OCI-LY3 (cell line): ENCODE results near the gene SYNE4.

Experiments used
- H2AFZ ChIP-seq: fragments of 200-600, 300-600 bp; shearing (Covaris generic); 2 replicates; pipeline ENCODE4 v1.6.0; 2014; ENCODE audit warnings: antibody characterized with exemption, low read depth, low read length
- H3K27ac ChIP-seq: fragments of 200-600, 300-600 bp; sonication (generic); 2 replicates; pipeline ENCODE4 v1.5.1; 2014; ENCODE audit warnings: mild to moderate bottlenecking, low read length, moderate library complexity, mixed read lengths
- H3K27me3 ChIP-seq: fragments of 200-600, 300-600 bp; sonication (generic); 2 replicates; pipeline ENCODE4 v1.6.1; 2014; ENCODE audit warnings: low read depth, low read length, mixed read lengths
- H3K36me3 ChIP-seq: fragments of 200-600, 300-600 bp; sonication (generic); replicated peaks from 2 replicates; pipeline ENCODE3; 2014; ENCODE audit warnings: low read depth, low read length, mixed read lengths
- H3K4me1 ChIP-seq: fragments of 300-600, 200-600 bp; sonication (generic); 2 replicates; pipeline ENCODE4 v1.6.1; 2014; ENCODE audit warnings: low read length, mixed read lengths
- H3K4me2 ChIP-seq: fragments of 200-600, 300-600 bp; sonication (generic); 2 replicates; pipeline ENCODE4 v1.6.1; 2014; ENCODE audit warnings: low read length, mixed read lengths
- H3K4me3 ChIP-seq: fragments of 300-600, 200-600 bp; sonication (generic); 2 replicates; pipeline ENCODE4 v1.5.1; 2014; ENCODE audit warnings: antibody characterized with exemption, mild to moderate bottlenecking, low read length, moderate library complexity
- H3K79me2 ChIP-seq: fragments of 300-600, 200-600 bp; shearing (Covaris generic); 2 replicates; pipeline ENCODE4 v1.6.1; 2014; ENCODE audit warnings: mild to moderate bottlenecking, low read length, mixed read lengths
- H3K9ac ChIP-seq: fragments of 300-600, 200-600 bp; shearing (Covaris generic); 2 replicates; pipeline ENCODE4 v1.6.0; 2014; ENCODE audit warnings: mild to moderate bottlenecking, low read length, moderate library complexity
- H3K9me3 ChIP-seq: fragments of 200-600, 300-600 bp; shearing (Covaris generic); 2 replicates; pipeline ENCODE4 v1.6.1; 2014; ENCODE audit warnings: low read length, mixed read lengths; ENCODE audit not compliant: insufficient read depth
- H4K20me1 ChIP-seq: fragments of 200-600, 300-600 bp; sonication (generic); 2 replicates; pipeline ENCODE4 v1.6.1; 2016; ENCODE audit warnings: low read length, mixed read lengths; ENCODE audit not compliant: insufficient read depth
- EZH2phosphoT487 ChIP-seq: fragments of 200-600 bp; shearing (Covaris generic); IDR thresholded peaks from 2 replicates; pipeline ENCODE4 v1.6.1; 2018; ENCODE audit warnings: antibody characterized with exemption, mixed run types, low read depth
- TF ChIP-seq, protein P1 (sequence below): fragments of 200-600, 300-600 bp; sonication (generic); IDR thresholded peaks from 2 replicates; pipeline ENCODE4 v1.5.1; 2014; ENCODE audit warnings: antibody characterized with exemption, low read length, low read depth

The SYNE4 gene, protein sequence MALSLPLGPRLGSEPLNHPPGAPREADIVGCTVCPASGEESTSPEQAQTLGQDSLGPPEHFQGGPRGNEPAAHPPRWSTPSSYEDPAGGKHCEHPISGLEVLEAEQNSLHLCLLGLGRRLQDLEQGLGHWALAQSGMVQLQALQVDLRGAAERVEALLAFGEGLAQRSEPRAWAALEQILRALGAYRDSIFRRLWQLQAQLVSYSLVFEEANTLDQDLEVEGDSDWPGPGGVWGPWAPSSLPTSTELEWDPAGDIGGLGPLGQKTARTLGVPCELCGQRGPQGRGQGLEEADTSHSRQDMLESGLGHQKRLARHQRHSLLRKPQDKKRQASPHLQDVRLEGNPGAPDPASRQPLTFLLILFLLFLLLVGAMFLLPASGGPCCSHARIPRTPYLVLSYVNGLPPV

DNA sequence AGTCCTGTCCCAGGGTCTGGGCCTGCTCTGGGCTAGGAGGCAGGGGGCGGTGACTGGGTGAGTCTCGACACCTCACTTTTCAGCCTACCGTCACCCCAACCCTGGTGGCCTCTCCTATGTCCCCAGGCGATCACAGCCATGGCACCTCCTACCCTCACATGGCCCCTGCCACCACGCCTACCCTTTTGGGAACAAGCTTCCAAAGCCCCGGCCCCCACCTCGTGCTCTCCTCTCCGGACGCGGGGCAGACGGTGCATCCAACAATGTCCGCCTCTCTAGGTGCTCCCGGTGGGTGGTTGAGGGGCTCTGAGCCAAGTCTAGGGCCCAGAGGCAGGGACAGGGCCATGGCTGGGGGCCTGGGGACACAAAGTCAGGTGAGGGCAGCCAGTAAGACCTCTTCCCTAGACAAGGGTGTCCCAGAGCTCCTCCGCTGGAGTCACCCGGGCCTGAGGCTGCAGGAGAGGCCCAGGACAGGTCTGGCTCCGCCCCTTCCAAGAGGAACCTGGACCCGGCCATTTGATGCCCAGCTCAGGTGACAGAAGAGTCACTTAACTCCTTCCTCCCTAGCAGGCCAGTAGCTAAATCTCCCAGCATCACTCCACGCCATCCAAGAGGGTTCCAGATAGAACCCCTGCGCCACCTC, at the start of gene SYNE4:
Gene SYNE4 (minus strand): TSS at position 478 of the 643 bp plus-strand sequence. CDS start 132 bp downstream, at position 346.
- Histone ChIP-seq H3K9ac (peak within 1 kb of the TSS; percentile 43; the same call in 1 of the 2 replicates), H3K36me3 (no peaks in the 10 kb centered on the region), H4K20me1 (no peaks in the 10 kb centered on the region), H3K79me2 (peaks cover 5% of the 10 kb centered on the region; the same call in 1 of the 2 replicates), H3K4me1 (peaks cover 5% of the 10 kb centered on the region), H3K9me3 (no peaks in the 10 kb centered on the region), H3K27me3 (no peaks in the 10 kb centered on the region), H3K27ac (no peak within 1 kb of the TSS), H3K4me3 (peak within 1 kb of the TSS; percentile 68), H3K4me2 (peak within 1 kb of the TSS; percentile 53), H2AFZ (no peak within 1 kb of the TSS)
- TF ChIP-seq EZH2phosphoT487: no peak
- TF ChIP-seq, protein P1, sequence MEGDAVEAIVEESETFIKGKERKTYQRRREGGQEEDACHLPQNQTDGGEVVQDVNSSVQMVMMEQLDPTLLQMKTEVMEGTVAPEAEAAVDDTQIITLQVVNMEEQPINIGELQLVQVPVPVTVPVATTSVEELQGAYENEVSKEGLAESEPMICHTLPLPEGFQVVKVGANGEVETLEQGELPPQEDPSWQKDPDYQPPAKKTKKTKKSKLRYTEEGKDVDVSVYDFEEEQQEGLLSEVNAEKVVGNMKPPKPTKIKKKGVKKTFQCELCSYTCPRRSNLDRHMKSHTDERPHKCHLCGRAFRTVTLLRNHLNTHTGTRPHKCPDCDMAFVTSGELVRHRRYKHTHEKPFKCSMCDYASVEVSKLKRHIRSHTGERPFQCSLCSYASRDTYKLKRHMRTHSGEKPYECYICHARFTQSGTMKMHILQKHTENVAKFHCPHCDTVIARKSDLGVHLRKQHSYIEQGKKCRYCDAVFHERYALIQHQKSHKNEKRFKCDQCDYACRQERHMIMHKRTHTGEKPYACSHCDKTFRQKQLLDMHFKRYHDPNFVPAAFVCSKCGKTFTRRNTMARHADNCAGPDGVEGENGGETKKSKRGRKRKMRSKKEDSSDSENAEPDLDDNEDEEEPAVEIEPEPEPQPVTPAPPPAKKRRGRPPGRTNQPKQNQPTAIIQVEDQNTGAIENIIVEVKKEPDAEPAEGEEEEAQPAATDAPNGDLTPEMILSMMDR: no peak

DNA sequence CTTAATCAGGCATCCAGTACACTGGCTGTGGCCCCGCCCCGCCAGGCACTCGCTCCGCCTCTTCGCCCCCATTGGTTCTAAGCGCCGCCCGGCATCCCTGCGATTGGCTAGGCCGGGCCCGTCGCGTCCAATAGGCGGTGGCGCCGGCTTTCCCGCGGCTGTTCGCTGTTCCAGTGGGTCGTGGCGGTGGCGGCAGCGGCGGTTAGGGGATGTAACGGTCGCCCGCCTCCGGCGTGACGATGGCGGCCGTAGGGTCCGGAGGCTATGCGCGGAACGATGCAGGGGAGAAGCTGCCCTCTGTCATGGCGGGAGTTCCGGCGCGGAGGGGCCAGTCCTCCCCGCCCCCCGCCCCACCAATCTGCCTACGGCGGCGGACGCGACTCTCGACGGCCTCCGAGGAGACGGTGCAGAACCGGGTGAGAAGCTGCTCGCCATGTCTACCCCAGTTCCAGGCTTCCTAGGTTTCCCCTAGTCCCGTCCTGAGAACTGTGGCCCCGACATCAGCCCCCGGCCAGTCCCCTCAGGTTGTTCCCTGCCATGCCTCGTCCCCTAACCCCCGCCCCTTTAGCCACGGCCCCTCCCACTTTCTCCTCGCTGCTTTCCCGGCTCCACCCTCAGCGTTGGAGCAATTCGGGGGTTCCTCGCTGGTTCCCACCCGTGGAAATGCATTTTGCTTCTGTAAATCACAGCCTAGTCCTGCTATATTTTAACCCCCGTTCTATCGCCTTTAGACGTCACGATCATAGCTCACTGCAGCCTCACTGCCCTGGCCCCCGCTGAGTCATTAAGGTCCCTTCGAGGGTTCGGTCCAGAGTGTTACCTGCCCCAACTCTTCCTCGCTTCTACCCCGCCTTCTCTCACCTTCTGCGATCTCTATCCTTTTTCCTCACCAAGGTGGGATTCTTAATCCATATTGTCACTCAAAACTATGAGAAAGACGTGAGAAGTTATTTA, 46.4 kb upstream of the SYNE4 start, which contains the start of gene WDR62:
Gene WDR62 (plus strand): TSS at position 165 of the 954 bp plus-strand sequence. CDS start 75 bp downstream, at position 240.
- peaks cover 8% of the 10 kb centered on the region for H3K4me1 ChIP-seq
- peak within 1 kb of the TSS; percentile 84 for H3K27ac ChIP-seq
- peaks cover 4% of the 10 kb centered on the region for H3K36me3 ChIP-seq
- no peaks in the 10 kb centered on the region for H4K20me1 ChIP-seq
- H3K27me3 ChIP-seq: no peaks in the 10 kb centered on the region
- peak within 1 kb of the TSS; percentile 91 for H2AFZ ChIP-seq
- TF ChIP-seq, protein P1: no peak
- H3K4me3 ChIP-seq: peak within 1 kb of the TSS; percentile 87
- peak within 1 kb of the TSS; percentile 99 for H3K4me2 ChIP-seq
- H3K9me3 ChIP-seq: no peaks in the 10 kb centered on the region
- H3K9ac ChIP-seq: peak within 1 kb of the TSS; percentile 73
- H3K79me2 ChIP-seq: peaks cover 30% of the 10 kb centered on the region

- Histone ChIP-seq H3K27ac (peak within 1 kb of the TSS; percentile 84), H3K36me3 (peaks cover 4% of the 10 kb centered on the region), H2AFZ (peak within 1 kb of the TSS; percentile 91), H3K27me3 (no peaks in the 10 kb centered on the region), H3K4me3 (peak within 1 kb of the TSS; percentile 87), H3K4me2 (peak within 1 kb of the TSS; percentile 99), H4K20me1 (no peaks in the 10 kb centered on the region), H3K9me3 (no peaks in the 10 kb centered on the region), H3K9ac (peak within 1 kb of the TSS; percentile 73), H3K79me2 (peaks cover 30% of the 10 kb centered on the region), H3K4me1 (peaks cover 8% of the 10 kb centered on the region)
- no peak for TF ChIP-seq EZH2phosphoT487
- TF ChIP-seq, protein P1: peak; percentile 46
Measured at GRCh38 chr19:36054119-36054732, 45.6 kb upstream of the SYNE4 start, which contains the start of gene THAP8. Gene THAP8, minus strand, starts transcription at chr19:36054285. Its CDS starts 68 bp downstream, at chr19:36054217.
